Smooth muscle cell (in vitro differentiated cells): Measurements from ENCODE around the gene FANCI. TPM values are rescaled to one million over a fixed set of nuclear protein-coding genes. Genes with fewer than 3 reads are reported as not detected.

ENCODE experiments used
- DNase-seq: peaks from one replicate; lab custom pipeline; 2025; ENCODE audit not compliant: unreplicated experiment; lab: John Stamatoyannopoulos, UW
- H2AFZ ChIP-seq: fragments of 200-600 bp; sonication (generic); 2 replicates; pipeline ENCODE4 v1.6.0; 2016; ENCODE audit warnings: antibody characterized with exemption, low read depth, mild to moderate bottlenecking
- H3F3A ChIP-seq: fragments of 200-600 bp; sonication (generic); 2 replicates; pipeline ENCODE4 v1.6.0; 2017; ENCODE audit warnings: antibody characterized with exemption, low read depth
- H3K27ac ChIP-seq: fragments of 200-600 bp; sonication (generic); 2 replicates; pipeline ENCODE4 v1.5.1; 2016; ENCODE audit warnings: low read depth, mild to moderate bottlenecking
- H3K27me3 ChIP-seq: fragments of 200-600 bp; sonication (generic); 2 replicates; pipeline ENCODE4 v1.6.1; 2016; ENCODE audit warnings: low read depth, mild to moderate bottlenecking
- H3K36me3 ChIP-seq: fragments of 200-600 bp; sonication (generic); 2 replicates; pipeline ENCODE4 v1.5.1; 2016; ENCODE audit warnings: low read depth
- H3K4me1 ChIP-seq: fragments of 200-600 bp; sonication (generic); 2 replicates; pipeline ENCODE4 v1.5.1; 2016; ENCODE audit warnings: low read depth
- H3K4me2 ChIP-seq: fragments of 200-600 bp; sonication (generic); 2 replicates; pipeline ENCODE4 v1.6.0; 2016; ENCODE audit warnings: mild to moderate bottlenecking
- H3K4me3 ChIP-seq: fragments of 200-600 bp; sonication (generic); 2 replicates; pipeline ENCODE4 v1.5.1; 2016; ENCODE audit warnings: mild to moderate bottlenecking
- H3K79me2 ChIP-seq: fragments of 200-600 bp; sonication (generic); 2 replicates; pipeline ENCODE4 v1.6.0; 2016; ENCODE audit warnings: low read depth, mild to moderate bottlenecking
- H3K9ac ChIP-seq: fragments of 200-600 bp; sonication (generic); 2 replicates; pipeline ENCODE4 v1.6.0; 2016; ENCODE audit warnings: low read depth
- H3K9me3 ChIP-seq: fragments of 200-600 bp; sonication (generic); replicated peaks from 2 replicates; pipeline ENCODE4 v1.5.1; 2016; ENCODE audit warnings: low read depth
- H4K20me1 ChIP-seq: fragments of 200-600 bp; sonication (generic); 2 replicates; pipeline ENCODE4 v1.6.0; 2016; ENCODE audit warnings: low read depth
- CTCF ChIP-seq: fragments of 200-600 bp; sonication (generic); IDR thresholded peaks from 2 replicates; pipeline ENCODE4 v1.5.1; 2017; ENCODE audit warnings: borderline replicate concordance, mild to moderate bottlenecking, antibody characterized with exemption; ENCODE audit not compliant: insufficient read depth, poor library complexity, severe bottlenecking
- WGBS: methylation state at CpG from one replicate; pipeline ENCODE4 v1.1.7; 2016; ENCODE audit warnings: low lambda C conversion rate; 5-methylcytosine and 5-hydroxymethylcytosine counted together
- polyA plus RNA-seq: library from polyadenylated mRNA; unstranded; fragments of >200 nt; fragmentation: Nextera tagmentation; extraction: Ambion mirVana; gene quantifications from 2 replicates; pipeline ENCODE4 v1.2.1, GENCODE V29; 2016
- total RNA-seq: library from RNA; depleted of rRNA; stranded (reverse); fragments of >200 nt; gene quantifications from 2 replicates; pipeline ENCODE4 v1.2.3, GENCODE V29; 2014

The FANCI gene
- total and polyA plus RNA-seq, 2 experiments from 2014 or later: 7.0 to 13.8 TPM

- DNase-seq: no peak
- H3K27ac ChIP-seq: no peak overlapping the region
- H4K20me1 ChIP-seq: no peaks in the 10 kb centered on the region
- no peaks in the 10 kb centered on the region for H3K36me3 ChIP-seq
- no peaks in the 10 kb centered on the region for H3K4me1 ChIP-seq
- no peaks in the 10 kb centered on the region for H3F3A ChIP-seq
- H3K9ac ChIP-seq: no peak overlapping the region
- no peaks in the 10 kb centered on the region for H3K27me3 ChIP-seq
- 100% methylated on average over 2 of the region's 2 CpGs for WGBS
- H3K4me3 ChIP-seq: no peak overlapping the region
- H3K79me2 ChIP-seq: no peaks in the 10 kb centered on the region
- no peak overlapping the region for H2AFZ ChIP-seq
- no peaks in the 10 kb centered on the region for H3K9me3 ChIP-seq
- no peak overlapping the region for H3K4me2 ChIP-seq
- TF ChIP-seq CTCF: no peak
Observed at GRCh38 chr15:89309993-89310392, 66.2 kb downstream of the FANCI start.

GRCh38 chr15:89315375-89315929 lies 71.7 kb downstream of the FANCI start:
- Histone ChIP-seq H3K4me3 (no peak overlapping the region), H3K9me3 (no peaks in the 10 kb centered on the region), H3K36me3 (peaks cover 6% of the 10 kb centered on the region), H2AFZ (no peak overlapping the region), H3K4me1 (no peaks in the 10 kb centered on the region), H3K4me2 (no peak overlapping the region), H3K27me3 (no peaks in the 10 kb centered on the region), H3K9ac (no peak overlapping the region), H3K27ac (no peak overlapping the region), H3K79me2 (no peaks in the 10 kb centered on the region), H4K20me1 (peaks cover 22% of the 10 kb centered on the region), H3F3A (no peaks in the 10 kb centered on the region)
- 100% methylated on average over 2 of the region's 2 CpGs for WGBS
- no peak for TF ChIP-seq CTCF
- no peak for DNase-seq

DNA sequence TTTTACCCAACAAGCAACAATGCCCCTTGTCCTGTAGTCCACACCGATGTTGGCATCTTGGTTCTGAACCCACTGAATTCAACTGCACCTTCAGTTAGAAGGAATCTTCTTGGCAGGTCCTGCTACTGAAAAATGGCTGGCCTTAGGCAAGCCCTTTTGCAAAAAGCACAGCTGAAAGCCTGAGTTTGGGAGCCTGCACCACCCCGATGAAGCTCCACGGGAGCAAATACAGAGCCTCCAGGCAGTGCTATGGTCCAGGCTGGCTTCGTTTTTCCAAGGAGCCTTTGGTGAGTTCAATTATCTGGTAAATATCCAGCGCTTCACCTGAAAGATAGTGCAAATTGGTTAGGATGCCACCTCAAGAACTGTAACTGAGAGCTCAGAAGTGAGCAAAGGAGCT lies 72.7 kb downstream of the FANCI start:
- Histone ChIP-seq H3K36me3 (peaks cover 6% of the 10 kb centered on the region), H3K9me3 (no peaks in the 10 kb centered on the region), H3K27ac (no peak overlapping the region), H3K9ac (no peak overlapping the region), H2AFZ (no peak overlapping the region), H4K20me1 (peaks cover 26% of the 10 kb centered on the region), H3K79me2 (no peaks in the 10 kb centered on the region), H3K4me1 (no peaks in the 10 kb centered on the region), H3K27me3 (no peaks in the 10 kb centered on the region), H3F3A (no peaks in the 10 kb centered on the region), H3K4me2 (no peak overlapping the region), H3K4me3 (no peak overlapping the region)
- WGBS: 94% methylated on average over 5 of the region's 5 CpGs
- no peak for TF ChIP-seq CTCF
- no peak for DNase-seq

DNA sequence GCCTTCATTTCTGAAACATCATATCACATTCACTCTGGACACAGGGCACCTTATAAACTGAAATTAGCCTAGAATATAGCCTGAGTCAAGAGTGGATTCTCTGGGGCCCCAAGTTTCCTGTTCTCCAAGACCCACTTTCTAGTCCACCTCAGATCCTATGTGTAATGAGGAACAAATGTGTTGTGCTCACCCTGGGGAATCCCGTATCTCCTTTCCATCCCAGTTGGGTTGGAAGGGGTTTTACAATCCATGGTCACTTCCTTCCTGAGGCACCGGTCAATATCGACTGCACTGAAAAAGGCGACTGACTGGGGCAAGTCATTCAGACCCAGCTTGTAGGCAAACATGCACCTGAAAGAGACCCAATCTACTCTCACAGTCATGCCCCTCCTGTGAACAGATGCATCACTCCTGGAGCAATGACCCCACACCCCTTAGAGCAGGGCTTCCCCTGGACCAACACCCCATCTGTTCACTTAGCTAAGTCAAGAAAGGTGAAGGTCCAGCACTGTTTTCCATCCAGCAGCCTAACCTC lies 73.5 kb downstream of the FANCI start:
- H3K4me1 ChIP-seq: no peaks in the 10 kb centered on the region
- H3K79me2 ChIP-seq: no peaks in the 10 kb centered on the region
- no peak for TF ChIP-seq CTCF
- no peak for DNase-seq
- H3K4me2 ChIP-seq: no peak overlapping the region
- H4K20me1 ChIP-seq: peaks cover 30% of the 10 kb centered on the region
- H2AFZ ChIP-seq: no peak overlapping the region
- H3K36me3 ChIP-seq: peaks cover 6% of the 10 kb centered on the region
- H3K9ac ChIP-seq: no peak overlapping the region
- H3K27me3 ChIP-seq: no peaks in the 10 kb centered on the region
- no peaks in the 10 kb centered on the region for H3F3A ChIP-seq
- no peak overlapping the region for H3K27ac ChIP-seq
- WGBS: 88% methylated on average over 4 of the region's 4 CpGs
- H3K4me3 ChIP-seq: no peak overlapping the region
- no peaks in the 10 kb centered on the region for H3K9me3 ChIP-seq
